Measurements from ENCODE around the gene PLCH1.

DNA sequence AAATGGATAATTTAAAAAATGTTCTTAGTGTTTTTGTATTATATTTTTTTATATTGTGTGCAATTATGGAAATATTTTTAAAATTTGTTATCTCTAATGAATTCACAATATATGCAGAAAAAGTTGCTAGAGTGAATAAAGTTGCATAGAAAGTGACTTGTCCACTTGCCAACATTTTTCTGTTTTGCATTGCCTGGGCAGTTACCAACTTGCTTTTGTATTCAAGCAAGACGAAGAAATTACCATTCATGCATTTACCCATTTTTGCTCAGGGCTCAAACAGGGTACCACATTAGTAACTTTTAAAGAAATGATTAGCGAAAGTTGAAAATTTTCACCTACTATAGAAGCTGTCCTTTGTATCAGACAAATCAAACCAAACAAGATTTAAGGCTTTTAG is 298.5 kb downstream of the PLCH1 start:
- TF ChIP-seq EZH2 (IDR thresholded peaks at IDR 0.05; ENCODE audit: borderline replicate concordance, low read length): no peak
- TF ChIP-seq, protein P1, sequence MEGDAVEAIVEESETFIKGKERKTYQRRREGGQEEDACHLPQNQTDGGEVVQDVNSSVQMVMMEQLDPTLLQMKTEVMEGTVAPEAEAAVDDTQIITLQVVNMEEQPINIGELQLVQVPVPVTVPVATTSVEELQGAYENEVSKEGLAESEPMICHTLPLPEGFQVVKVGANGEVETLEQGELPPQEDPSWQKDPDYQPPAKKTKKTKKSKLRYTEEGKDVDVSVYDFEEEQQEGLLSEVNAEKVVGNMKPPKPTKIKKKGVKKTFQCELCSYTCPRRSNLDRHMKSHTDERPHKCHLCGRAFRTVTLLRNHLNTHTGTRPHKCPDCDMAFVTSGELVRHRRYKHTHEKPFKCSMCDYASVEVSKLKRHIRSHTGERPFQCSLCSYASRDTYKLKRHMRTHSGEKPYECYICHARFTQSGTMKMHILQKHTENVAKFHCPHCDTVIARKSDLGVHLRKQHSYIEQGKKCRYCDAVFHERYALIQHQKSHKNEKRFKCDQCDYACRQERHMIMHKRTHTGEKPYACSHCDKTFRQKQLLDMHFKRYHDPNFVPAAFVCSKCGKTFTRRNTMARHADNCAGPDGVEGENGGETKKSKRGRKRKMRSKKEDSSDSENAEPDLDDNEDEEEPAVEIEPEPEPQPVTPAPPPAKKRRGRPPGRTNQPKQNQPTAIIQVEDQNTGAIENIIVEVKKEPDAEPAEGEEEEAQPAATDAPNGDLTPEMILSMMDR (IDR thresholded peaks at IDR 0.05; ENCODE audit: low read length): no peak
